ENCODE measurements around the gene PCID2.

PCID2 gene

DNA sequence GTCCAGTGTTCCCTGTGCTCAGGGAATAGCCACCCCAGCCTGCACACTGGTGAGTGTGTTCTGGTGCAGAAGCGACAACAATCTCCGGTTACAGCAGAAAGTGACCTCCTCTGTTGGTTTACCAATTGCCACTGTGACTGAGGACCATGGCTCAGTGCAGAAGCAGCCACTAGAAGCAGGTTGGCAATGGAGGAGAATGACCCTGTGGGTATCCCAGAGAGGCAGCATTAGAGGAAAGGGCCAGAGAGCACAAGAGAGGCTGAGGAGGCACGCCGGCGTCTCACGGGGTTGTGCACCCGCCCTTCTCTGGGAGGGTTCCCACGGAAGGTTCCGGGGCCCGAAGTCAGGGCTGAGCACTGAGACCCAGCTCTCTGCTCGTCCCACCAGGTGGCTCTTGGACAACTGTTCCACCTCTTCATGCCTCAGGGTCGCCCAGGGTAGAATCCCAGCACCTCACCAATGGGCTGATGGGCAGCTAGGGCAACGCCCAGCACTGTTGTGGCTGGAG is 36.0 kb downstream of the PCID2 start:
- no peaks in the 10 kb centered on the region for H3K27me3 ChIP-seq
- no peak for DNase-seq
- TF ChIP-seq, protein P1, sequence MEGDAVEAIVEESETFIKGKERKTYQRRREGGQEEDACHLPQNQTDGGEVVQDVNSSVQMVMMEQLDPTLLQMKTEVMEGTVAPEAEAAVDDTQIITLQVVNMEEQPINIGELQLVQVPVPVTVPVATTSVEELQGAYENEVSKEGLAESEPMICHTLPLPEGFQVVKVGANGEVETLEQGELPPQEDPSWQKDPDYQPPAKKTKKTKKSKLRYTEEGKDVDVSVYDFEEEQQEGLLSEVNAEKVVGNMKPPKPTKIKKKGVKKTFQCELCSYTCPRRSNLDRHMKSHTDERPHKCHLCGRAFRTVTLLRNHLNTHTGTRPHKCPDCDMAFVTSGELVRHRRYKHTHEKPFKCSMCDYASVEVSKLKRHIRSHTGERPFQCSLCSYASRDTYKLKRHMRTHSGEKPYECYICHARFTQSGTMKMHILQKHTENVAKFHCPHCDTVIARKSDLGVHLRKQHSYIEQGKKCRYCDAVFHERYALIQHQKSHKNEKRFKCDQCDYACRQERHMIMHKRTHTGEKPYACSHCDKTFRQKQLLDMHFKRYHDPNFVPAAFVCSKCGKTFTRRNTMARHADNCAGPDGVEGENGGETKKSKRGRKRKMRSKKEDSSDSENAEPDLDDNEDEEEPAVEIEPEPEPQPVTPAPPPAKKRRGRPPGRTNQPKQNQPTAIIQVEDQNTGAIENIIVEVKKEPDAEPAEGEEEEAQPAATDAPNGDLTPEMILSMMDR (IDR thresholded peaks at IDR 0.05), result no peak
- intact Hi-C loops (cut with DNase I; ENCODE audit: low total_unique reads), result no loop called here
- no peak overlapping the region for H3K4me3 ChIP-seq
- H3K4me1 ChIP-seq, result no peaks in the 10 kb centered on the region
- no peaks in the 10 kb centered on the region for H3K9me3 ChIP-seq
- H3K27ac ChIP-seq, result no peak overlapping the region
- H3K36me3 ChIP-seq, result peaks cover 55 to 89% (median 60%) of the 10 kb centered on the region in 3 donors

DNA sequence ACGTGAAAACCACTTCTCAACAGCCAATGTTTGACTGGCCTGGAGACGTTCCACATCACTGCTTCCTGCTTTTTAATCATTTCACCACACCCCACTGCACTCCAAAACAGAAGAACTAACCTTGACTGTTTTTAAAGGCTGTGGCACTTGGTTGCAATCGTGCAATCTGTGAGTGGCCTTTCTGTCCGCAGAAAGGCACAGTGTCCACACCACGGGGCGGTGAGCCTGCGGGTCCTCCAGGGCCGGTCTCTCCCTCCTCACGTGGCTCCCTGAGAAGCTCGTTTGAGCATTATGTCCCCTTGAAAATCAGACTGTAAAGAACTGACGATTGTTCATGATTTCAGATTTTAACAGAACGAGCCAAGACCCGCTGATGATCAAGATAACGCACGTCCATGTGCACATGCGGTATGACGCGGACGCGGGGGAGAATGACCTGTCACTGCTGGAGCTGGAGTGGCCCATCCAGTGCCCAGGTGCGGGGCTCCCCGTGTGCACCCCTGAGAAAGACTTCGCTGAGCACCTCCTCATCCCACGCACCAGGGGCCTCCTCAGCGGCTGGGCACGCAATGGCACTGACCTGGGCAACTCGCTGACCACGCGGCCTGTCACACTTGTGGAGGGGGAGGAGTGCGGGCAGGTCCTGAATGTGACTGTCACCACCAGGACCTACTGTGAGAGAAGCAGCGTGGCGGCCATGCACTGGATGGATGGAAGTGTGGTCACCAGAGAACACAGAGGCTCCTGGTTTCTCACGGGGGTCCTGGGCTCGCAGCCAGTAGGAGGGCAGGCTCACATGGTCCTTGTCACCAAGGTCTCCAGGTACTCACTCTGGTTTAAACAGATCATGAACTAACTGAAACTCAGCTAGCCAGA is 37.0 kb downstream of the PCID2 start:
- H3K4me1 ChIP-seq, result no peaks in the 10 kb centered on the region
- no peak overlapping the region for H3K27ac ChIP-seq
- H3K9me3 ChIP-seq, result no peaks in the 10 kb centered on the region
- no peak for DNase-seq
- H3K36me3 ChIP-seq, result peaks cover 45 to 79% (median 50%) of the 10 kb centered on the region in 3 donors
- H3K4me3 ChIP-seq, result no peak overlapping the region
- TF ChIP-seq, protein P1 (IDR thresholded peaks at IDR 0.05), result no peak
- H3K27me3 ChIP-seq, result no peaks in the 10 kb centered on the region
- intact Hi-C loops (cut with DNase I; ENCODE audit: low total_unique reads), result no loop called here

DNA sequence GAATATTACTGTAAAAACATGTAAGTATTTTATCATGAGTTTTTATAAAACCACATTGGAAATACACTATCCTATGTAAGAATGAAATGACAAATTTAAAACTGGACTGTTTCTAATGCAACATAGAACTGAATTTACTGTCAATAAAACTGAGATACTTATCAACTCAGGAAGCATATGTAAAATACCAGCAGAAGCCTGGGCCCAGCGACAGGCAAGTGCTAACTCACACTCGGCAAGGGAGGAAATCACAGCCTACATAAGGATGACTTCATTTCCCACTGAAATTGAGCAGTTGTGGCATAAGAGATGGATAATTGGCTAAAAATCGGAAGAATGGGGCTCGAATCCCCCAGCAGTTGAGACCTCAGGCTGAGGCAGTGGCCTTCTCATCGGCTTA is 38.0 kb downstream of the PCID2 start:
- no peaks in the 10 kb centered on the region for H3K9me3 ChIP-seq
- no peak for DNase-seq
- H3K4me3 ChIP-seq, result no peak overlapping the region
- intact Hi-C loops (cut with DNase I; ENCODE audit: low total_unique reads), result no loop called here
- no peak overlapping the region for H3K27ac ChIP-seq
- no peaks in the 10 kb centered on the region for H3K27me3 ChIP-seq
- H3K36me3 ChIP-seq, result peaks cover 36 to 70% (median 41%) of the 10 kb centered on the region in 3 donors
- no peaks in the 10 kb centered on the region for H3K4me1 ChIP-seq
- TF ChIP-seq, protein P1 (IDR thresholded peaks at IDR 0.05), result no peak

DNA sequence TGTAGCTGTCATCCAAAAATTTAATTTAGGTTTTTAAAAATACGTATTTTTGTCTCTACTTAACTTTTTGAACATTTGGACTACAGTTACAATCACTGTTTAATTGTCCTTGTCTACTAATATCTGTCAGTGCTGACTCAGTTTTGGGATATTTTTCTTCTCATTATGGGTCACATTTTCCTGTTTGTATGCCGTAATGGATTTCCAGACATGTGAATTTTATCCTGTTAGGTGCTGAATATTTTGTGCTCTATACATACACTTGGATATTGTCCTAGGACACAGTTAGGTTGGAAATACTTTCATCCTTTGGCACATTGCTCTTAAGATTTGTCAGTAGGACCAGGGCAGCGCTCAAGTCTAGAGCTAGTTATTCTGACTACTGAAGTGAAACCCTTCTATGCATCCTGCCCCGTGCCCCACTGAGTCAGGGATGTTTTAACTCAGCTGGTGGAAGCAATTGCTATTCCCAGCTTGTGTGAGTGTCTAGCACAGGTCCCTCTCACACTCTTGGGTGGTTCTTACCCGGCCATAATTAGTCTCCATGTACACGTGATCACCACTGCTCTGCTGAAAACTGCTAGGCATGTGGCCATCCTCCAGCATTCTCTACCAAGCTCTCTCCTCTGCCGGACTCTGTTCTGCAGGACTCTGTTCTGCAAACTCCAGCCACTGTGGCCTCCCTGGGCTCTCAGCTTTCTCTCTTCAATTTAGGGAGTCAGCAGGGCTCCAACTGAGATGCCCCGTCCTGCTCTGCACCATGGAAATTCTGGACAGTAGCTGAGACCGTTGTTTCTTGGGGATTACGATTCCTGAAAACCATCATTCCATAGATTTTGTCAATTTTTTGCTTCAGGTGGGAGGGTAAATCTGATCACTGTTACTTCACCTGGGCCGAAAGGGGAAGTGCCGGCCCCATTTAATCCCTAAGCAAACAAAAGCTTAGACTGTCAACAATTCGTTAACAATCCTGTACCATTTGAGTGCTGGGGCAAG is 38.9 kb downstream of the PCID2 start:
- Histone ChIP-seq H3K36me3 (peaks cover 27 to 60% (median 31%) of the 10 kb centered on the region in 3 donors), H3K27ac (no peak overlapping the region), H3K4me1 (no peaks in the 10 kb centered on the region), H3K4me3 (no peak overlapping the region), H3K27me3 (no peaks in the 10 kb centered on the region), H3K9me3 (no peaks in the 10 kb centered on the region)
- intact Hi-C loops (cut with DNase I; ENCODE audit: low total_unique reads), result no loop called here
- DNase-seq, result no peak
- TF ChIP-seq, protein P1 (IDR thresholded peaks at IDR 0.05), result no peak

DNA sequence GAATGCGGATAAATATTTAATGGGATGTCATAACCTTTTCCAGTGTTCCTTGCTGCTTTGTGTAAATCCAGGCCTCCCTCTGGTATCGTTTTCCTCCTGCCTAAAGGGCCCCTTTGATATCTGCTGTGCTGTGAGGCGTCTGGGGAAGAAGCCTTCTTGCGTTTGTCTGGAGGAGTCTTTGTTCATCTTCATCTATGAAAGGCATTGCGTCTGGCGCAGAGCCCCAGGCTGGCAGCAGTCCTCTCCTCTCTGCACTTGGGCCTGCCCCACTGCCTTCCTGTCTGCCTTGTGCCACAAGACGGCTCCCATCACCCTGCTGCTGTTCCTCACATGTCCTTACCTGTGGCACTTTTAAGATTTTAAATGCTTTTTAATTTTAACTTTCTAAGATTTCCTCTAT is 40.3 kb downstream of the PCID2 start:
- Histone ChIP-seq H3K9me3 (no peaks in the 10 kb centered on the region), H3K4me1 (no peaks in the 10 kb centered on the region), H3K27me3 (peaks cover 0 to 8% of the 10 kb centered on the region in 2 donors), H3K4me3 (no peak overlapping the region), H3K36me3 (peaks cover 22 to 49% (median 25%) of the 10 kb centered on the region in 3 donors), H3K27ac (no peak overlapping the region)
- no peak for DNase-seq
- intact Hi-C loops (cut with DNase I; ENCODE audit: low total_unique reads), result no loop called here
- TF ChIP-seq, protein P1 (IDR thresholded peaks at IDR 0.05), result no peak

Data from tibial artery (tissue), 4 donors.